HAP-1 (cell line): ENCODE measurements around the gene RNU7-1.
"Not testable (repeated sequence)": the region's sequence is repeated elsewhere in the genome, so short reads cannot be mapped to it uniquely, and the experiment has no call there.

Experiments used
- DNase-seq, 2 experiments: peaks; one replicate each; pipeline ENCODE4 v3.0.0-alpha.2; 2016 to 2020; ENCODE audit warnings: low spot score in 2 of 2
- H3K27me3 ChIP-seq: fragments of 250-450 bp; sonication (Bioruptor Pico); 2 replicates; pipeline ENCODE4 v1.5.1; 2020; ENCODE audit warnings: low read depth, mild to moderate bottlenecking, moderate library complexity
- H3K36me3 ChIP-seq: fragments of 250-450 bp; sonication (Bioruptor Pico); replicated peaks from 2 replicates; pipeline ENCODE4 v1.5.1; 2020; ENCODE audit warnings: mild to moderate bottlenecking
- H3K4me1 ChIP-seq: fragments of 250-450 bp; sonication (Bioruptor Pico); 2 replicates; pipeline ENCODE4 v1.5.1; 2020; ENCODE audit warnings: mild to moderate bottlenecking
- H3K4me3 ChIP-seq: fragments of 250-450 bp; sonication (Bioruptor Pico); 2 replicates; pipeline ENCODE4 v1.5.1; 2020; ENCODE audit warnings: mild to moderate bottlenecking, moderate library complexity
- H3K9me3 ChIP-seq: fragments of 250-450 bp; sonication (Bioruptor Pico); 2 replicates; pipeline ENCODE4 v1.5.1; 2020; ENCODE audit warnings: mild to moderate bottlenecking, moderate library complexity
- in situ Hi-C: fragments of 300-500 bp; cut with MboI; formaldehyde crosslinking; loops from 3 replicates; pipeline ENCODE4 v1.14.3; 2020; ENCODE audit warnings: low sequenced_read_pairs, inconsistent platforms, mixed read lengths

Gene RNU7-1

DNA sequence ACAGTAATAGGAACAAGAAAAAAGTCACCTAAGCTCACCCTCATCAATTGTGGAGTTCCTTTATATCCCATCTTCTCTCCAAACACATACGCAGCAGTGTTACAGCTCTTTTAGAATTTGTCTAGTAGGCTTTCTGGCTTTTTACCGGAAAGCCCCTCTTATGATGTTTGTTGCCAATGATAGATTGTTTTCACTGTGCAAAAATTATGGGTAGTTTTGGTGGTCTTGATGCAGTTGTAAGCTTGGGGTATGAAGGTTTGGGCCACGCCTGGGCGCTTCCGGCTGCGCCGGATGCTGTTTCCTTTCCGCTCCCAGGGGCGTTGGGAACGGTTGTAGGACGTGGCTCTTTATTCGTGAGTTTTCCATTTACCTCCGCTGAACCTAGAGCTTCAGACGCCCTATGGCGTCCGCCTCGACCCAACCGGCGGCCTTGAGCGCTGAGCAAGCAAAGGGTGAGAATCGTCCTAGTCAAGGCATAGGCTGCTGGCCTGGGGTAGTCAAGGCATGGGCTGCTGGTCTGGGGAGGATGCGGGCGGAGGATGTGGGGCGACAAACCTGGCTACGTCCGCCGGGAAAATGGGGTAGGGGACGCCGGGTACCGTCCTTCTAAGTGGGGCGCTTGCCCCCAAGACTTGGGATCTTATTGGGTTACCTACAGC, at the start of gene RNU7-1, which contains the start of gene C12orf57:
RNU7-1 (plus strand) TSS at position 95 of the 659 bp plus-strand sequence.
C12orf57 (plus strand) TSS at position 301 of the 659 bp plus-strand sequence; CDS start at position 401, 100 bp downstream.
- in situ Hi-C loops = loop anchor here (5.0 to 10.0 kb wide), 2 partner anchors 77 to 171 kb away; partner anchors contain the start of gene TPI1
- peaks cover 16% of the 10 kb centered on the region for H3K4me1 ChIP-seq
- DNase-seq = peak; percentile 92 to 95

DNA sequence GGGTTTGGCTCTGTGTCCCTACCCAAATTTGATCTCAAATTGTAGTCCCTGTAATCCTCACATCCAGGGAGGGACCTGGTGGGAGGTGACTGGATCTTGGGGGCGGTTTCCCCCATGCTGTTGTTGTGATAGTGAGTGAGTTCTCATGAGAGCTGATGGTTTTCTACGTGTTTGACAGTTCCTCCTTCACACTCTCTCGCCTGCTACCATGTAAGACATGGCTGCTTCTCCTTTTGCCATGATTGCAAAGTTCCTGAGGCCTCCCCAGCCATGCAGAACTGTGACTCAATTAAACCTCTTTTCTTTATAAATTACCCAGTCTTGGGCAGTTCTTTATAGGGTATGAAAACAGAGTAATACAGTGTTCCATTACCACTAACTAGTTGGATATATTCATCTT, 49.3 kb upstream of the RNU7-1 start:
- Histone ChIP-seq H3K36me3 (no peaks in the 10 kb centered on the region; the same call in 1 of the 2 replicates), H3K9me3 (no peaks in the 10 kb centered on the region), H3K27me3 (no peaks in the 10 kb centered on the region), H3K4me3 (no peak overlapping the region), H3K4me1 (peaks cover 16% of the 10 kb centered on the region)
- in situ Hi-C loops = no loop called here
- DNase-seq = no peak

More for the DNA sequence above, at the start of gene RNU7-1, which contains the start of gene C12orf57:
- peaks cover 27% of the 10 kb centered on the region for H3K36me3 ChIP-seq
- no peaks in the 10 kb centered on the region for H3K27me3 ChIP-seq
- H3K4me3 ChIP-seq = peak within 1 kb of the TSS; percentile 50
- H3K9me3 ChIP-seq = no peaks in the 10 kb centered on the region

DNA sequence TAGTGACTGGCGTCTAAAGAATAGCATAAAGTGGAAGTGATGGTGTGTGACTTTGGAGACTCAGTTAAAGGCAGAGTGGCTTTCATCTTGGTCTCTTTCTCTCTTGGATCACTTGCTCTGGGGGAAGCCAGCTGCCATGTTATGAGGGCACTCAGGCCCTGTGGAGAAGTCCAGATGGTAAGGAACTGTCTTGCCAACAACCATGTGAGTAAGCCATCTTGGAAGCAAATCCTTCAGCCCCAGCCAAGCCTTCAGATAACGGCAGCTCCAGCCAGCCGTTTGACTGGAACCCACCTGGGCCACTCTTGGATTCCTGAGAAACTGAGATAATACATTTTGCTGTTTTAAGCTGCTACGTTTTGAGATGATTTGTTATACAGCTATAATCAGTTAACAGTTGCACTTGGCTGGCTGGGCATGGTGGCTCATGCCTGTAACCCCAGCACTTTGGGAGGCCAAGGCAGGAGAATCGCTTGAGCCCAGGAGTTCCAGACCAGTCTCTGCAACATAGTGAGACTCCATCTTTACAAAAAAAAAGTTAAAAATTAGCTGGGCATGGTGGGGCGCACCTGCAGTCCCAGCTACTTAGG, 46.7 kb upstream of the RNU7-1 start:
- peaks cover 2% of the 10 kb centered on the region; the same call in 1 of the 2 replicates for H3K4me1 ChIP-seq
- no peak overlapping the region for H3K4me3 ChIP-seq
- in situ Hi-C loops = no loop called here
- no peaks in the 10 kb centered on the region; the same call in 1 of the 2 replicates for H3K36me3 ChIP-seq
- no peak for DNase-seq
- H3K27me3 ChIP-seq = no peaks in the 10 kb centered on the region
- no peaks in the 10 kb centered on the region for H3K9me3 ChIP-seq

DNA sequence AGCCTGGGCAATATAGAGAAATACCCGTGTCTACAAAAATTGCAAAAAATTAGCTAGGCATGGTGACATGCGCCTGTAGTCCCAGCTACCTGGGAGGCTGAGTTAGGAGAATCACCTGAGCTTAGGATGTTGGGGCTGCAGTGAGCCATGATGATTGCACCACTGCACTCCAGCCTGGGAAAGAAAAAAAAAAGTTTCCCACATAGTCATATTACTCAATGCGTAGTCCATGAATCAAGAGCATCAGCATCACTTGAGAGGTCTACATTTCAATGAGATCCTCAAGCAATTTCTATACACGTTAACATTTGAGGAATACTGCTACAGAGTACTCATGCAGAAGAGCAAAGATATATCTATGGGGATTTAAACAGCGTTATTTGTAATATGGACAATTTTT, 44.2 kb upstream of the RNU7-1 start:
- DNase-seq = no peak
- no peak overlapping the region for H3K4me3 ChIP-seq
- in situ Hi-C loops = no loop called here
- no peaks in the 10 kb centered on the region for H3K36me3 ChIP-seq
- peaks cover 11% of the 10 kb centered on the region for H3K4me1 ChIP-seq
- H3K9me3 ChIP-seq = no peaks in the 10 kb centered on the region
- H3K27me3 ChIP-seq = no peaks in the 10 kb centered on the region

DNA sequence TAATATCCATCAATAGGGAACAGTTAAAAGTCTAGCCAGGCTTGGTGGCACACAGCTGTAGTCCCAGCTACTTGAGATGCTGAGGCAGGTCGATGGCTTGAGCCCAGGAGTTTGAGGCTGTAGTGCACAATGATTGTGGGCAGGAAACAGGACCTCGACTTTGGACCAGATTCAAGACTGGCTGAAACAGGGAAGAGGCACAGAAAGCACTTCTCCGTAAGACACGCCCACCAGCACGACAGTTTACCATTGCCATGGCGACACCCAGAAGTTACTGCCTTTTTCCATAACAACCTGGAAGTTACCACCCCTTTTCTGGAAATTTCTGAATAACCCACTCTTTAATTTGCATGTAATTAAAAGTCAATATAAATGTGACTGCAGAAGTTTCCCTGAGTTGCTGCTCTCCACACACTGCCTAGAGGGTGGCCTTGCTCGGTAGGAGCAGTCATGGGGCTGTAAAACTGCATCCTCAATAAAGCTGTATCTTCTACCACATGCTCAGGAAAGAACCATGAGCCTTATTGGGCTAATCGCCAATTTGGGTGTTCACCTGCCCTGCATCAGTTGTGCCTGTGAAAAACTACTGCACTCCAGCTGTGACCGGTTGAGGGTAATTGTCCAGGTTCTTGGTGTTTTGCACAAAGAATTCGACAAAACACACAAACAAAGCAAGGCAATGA, 43.6 kb upstream of the RNU7-1 start:
- in situ Hi-C loops = no loop called here
- Histone ChIP-seq H3K4me1 (peaks cover 12% of the 10 kb centered on the region), H3K9me3 (no peaks in the 10 kb centered on the region), H3K4me3 (no peak overlapping the region), H3K36me3 (no peaks in the 10 kb centered on the region), H3K27me3 (no peaks in the 10 kb centered on the region)
- DNase-seq = peak in 1 of 2 experiments; percentile 63

DNA sequence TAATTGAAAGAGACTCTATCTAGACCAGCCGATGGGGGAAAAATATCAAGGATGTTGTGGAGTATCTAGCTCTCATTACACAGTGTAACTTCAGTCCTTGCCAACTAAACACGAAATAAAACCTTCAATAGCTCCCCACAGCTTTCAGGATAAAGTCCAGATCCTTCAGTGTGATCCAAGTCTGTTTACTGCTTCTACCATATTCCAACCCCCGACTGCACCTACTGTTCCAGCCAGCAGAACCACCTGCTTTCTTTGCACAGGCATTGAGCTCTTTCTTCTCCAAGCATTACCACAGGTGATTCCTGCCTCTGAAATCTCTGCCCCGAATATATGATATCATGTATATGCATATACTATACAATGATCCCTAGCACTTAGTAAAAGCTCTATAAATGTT, 41.2 kb upstream of the RNU7-1 start:
- H3K9me3 ChIP-seq = no peaks in the 10 kb centered on the region
- peaks cover 14% of the 10 kb centered on the region for H3K4me1 ChIP-seq
- no peak overlapping the region for H3K4me3 ChIP-seq
- H3K27me3 ChIP-seq = no peaks in the 10 kb centered on the region
- DNase-seq = no peak
- H3K36me3 ChIP-seq = no peaks in the 10 kb centered on the region
- in situ Hi-C loops = no loop called here

DNA sequence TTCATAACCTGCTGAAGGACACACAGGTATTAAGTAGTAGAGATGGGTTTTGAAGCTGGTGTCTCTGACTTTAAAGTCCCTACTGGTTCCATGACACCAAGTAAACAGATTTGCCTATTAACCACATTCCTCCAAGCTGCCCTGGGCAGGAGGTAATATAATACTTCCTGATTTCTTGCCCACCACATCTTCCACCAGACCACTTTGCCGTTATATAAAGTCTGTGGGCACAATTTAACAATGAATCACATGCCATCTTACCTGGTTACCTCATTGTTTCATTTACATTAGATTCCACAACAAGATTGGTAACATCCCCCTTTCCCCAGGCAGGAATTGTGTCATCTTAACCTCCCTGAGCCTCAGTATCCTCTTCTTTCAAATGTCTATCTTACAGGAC, 39.9 kb upstream of the RNU7-1 start:
- DNase-seq = no peak
- Histone ChIP-seq H3K4me3 (no peak overlapping the region), H3K4me1 (peaks cover 14% of the 10 kb centered on the region), H3K9me3 (no peaks in the 10 kb centered on the region), H3K36me3 (no peaks in the 10 kb centered on the region), H3K27me3 (no peaks in the 10 kb centered on the region)
- in situ Hi-C loops = no loop called here

DNA sequence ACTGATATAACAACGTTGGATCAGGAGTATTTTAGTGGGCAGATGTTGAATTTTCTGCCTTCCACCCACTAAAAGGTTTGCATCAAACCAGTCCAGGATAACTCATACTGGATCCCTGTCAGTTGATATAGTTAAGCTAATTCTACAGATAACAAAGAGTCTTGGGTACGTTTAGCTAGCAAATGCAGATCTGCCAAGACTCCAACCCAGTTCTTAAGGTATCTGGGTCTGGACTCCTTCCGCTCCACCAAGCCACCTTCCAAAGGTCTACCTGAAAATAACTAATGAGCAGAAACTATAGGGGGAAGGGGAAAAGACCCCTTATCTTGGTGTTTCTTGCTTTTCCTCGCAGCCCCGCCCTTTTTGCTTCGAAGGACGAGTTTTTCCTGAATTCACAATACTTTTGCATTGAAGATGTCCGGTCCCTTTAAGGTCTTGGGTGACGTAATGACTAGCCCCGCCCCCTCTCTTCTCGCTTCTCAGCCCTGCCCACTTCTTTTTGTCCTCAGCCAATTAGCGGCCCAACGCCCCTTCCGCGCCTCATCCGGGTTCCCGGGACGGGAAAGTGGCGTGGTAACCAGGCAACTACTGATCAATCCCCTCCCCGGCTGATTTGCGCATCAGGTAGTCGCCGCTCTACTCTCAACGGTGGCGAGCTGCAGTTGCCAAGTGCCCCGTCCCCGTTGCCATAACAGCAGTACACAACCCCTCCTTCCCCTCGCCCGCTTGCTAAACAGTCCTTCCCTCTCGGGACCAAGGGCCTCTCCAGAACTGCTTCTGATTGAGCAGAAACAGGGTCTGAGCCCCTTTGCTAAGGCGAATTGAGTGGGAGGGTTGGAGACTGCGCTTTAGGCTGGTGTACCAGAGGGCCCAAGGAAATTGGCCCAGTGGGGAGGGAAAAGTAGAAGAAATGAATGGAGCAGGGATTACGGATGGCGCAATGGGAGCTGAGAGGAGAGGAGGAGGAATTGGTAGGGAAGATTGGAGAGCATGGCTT, 39.0 kb upstream of the RNU7-1 start, which contains the start of gene LRRC23:
LRRC23 (plus strand) TSS at position 543 of the 997 bp plus-strand sequence. CDS start 812 bp downstream, outside the sequence.
- peak; percentile 96 to 99 for DNase-seq
- H3K4me3 ChIP-seq = peak within 1 kb of the TSS; percentile 34
- in situ Hi-C loops = no loop called here

DNA sequence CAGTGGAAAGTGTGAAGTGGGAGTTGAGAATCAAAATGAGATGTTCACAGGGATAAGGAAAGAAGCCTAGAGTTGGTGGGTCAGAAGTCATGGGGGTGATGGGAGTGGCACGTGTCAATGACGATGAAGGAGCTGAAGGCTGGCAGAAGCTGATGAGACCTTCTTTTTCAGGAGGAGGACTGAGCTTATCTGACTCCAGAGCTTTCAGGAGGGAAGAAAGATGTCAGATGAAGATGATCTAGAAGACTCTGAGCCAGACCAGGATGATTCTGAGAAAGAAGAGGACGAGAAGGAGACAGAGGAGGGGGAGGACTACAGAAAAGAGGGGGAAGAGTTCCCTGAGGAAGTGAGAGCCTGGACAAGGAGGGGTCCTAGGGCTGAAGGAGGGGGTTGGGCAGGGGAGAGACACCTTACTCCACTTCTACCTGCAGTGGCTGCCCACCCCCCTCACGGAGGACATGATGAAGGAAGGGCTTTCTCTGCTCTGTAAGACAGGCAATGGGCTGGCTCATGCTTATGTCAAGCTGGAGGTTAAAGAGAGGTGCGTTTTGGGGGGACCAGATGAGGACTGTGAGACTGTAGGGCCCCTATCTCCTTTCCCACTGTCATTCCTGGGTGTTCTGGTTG, 38.1 kb upstream of the RNU7-1 start:
- Histone ChIP-seq H3K4me1 (peaks cover 14% of the 10 kb centered on the region), H3K4me3 (no peak overlapping the region), H3K9me3 (no peaks in the 10 kb centered on the region), H3K27me3 (no peaks in the 10 kb centered on the region), H3K36me3 (no peaks in the 10 kb centered on the region)
- no peak for DNase-seq
- in situ Hi-C loops = no loop called here

More for the DNA sequence above, 39.0 kb upstream of the RNU7-1 start, which contains the start of gene LRRC23:
- Histone ChIP-seq H3K4me1 (peaks cover 14% of the 10 kb centered on the region), H3K27me3 (no peaks in the 10 kb centered on the region), H3K9me3 (no peaks in the 10 kb centered on the region), H3K36me3 (no peaks in the 10 kb centered on the region)

DNA sequence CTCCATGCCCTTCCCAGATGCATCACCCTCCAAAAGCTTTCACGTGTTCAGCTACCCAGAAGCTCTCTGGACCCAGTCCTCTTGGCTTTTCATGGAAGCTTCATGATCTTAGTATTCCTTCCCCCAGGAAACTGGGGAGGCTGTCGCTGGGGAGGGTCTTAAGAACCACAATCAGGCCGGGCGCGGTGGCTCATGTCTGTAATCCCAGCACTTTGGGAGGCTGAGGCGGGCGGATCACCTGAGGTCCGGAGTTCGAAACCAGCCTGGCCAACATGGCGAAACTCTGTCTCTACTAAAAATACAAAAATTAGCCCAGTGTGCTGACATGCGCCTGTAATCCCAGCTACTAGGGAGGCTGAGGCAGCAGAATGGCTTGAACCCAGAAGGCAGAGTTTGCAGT, 35.5 kb upstream of the RNU7-1 start:
- H3K27me3 ChIP-seq, in situ Hi-C loops, DNase-seq, H3K9me3 ChIP-seq, H3K4me3 ChIP-seq, H3K36me3 ChIP-seq: not testable (repeated sequence)
- peaks cover 14% of the 10 kb centered on the region for H3K4me1 ChIP-seq

DNA sequence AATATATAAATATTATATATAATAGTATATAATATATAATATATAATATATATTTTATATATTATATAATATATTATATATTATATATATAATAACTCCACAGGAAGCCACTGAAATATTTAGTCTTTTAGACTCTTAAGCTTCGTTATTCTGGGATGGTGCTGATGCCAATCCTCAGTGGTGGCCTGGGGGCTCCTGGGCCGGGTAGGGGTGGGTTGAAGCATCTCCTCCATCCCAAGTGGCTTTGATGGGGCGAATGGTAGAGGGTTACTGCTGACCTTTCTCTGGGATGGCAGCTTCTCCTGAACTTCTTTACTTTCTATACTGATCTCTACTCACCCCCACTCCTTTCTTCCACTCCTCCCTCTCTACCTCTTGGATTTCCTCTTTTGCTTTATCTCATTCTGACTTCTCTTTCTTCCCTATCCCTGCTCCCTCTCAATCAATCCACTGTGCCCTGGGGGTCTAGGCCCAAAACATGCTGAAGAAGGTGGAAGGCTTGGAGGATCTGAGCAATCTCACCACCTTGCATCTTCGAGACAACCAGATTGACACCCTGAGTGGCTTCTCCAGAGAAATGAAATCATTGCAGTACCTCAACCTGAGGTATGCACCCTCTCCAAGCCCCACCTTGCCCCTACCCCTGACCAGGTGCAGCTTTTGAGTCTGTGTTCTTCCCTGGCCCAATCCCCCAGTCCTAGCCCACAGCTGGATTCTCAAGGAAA, 34.0 kb upstream of the RNU7-1 start:
- no peaks in the 10 kb centered on the region for H3K27me3 ChIP-seq
- H3K4me1 ChIP-seq = peaks cover 9% of the 10 kb centered on the region
- DNase-seq = no peak
- in situ Hi-C loops = no loop called here
- H3K9me3 ChIP-seq = no peaks in the 10 kb centered on the region
- H3K4me3 ChIP-seq = no peak overlapping the region
- no peaks in the 10 kb centered on the region for H3K36me3 ChIP-seq

DNA sequence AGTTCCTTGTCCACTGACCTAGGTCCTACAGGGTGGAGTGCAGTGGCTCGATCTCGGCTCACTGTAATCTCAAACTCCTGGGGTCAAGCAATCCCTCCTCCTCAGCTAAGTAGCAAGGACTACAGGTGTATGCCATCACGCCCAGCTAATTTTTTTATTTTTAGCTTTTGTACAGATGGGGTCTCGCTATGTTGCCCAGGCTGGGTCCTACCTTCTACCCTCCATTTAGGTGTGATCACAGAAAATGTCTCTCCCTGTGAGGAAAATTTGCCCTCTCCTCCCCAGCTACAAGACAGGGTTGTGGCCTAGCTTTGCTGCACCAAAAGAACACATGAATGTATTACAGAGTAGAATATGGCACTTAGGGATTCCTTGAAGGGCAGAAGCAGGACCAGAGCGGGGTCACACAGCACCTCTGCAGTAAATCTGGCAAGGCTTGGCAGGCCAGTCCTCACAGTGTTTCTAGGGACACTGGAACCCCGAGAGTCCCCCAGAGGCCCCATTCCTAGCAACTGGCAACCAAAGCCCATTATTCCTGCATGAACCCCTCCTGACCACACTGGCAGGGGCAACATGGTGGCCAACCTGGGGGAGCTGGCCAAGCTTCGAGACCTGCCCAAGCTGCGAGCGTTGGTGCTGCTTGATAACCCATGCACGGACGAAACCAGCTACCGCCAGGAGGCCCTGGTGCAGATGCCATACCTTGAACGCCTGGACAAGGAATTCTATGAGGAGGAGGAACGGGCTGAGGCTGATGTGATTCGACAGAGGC, 31.3 kb upstream of the RNU7-1 start:
- Histone ChIP-seq H3K27me3 (no peaks in the 10 kb centered on the region), H3K4me3 (no peak overlapping the region), H3K9me3 (no peaks in the 10 kb centered on the region), H3K36me3 (peaks cover 17% of the 10 kb centered on the region), H3K4me1 (peaks cover 11% of the 10 kb centered on the region)
- no peak for DNase-seq
- in situ Hi-C loops = no loop called here
